K562 (cell line): ENCODE measurements around the gene ANO3. TPM values are rescaled to one million over a fixed set of nuclear protein-coding genes. Genes with fewer than 3 reads are reported as not detected.

Experiments
- ATAC-seq: fragments of 200-7000 bp; cut with Tn5 transposase; 3 replicates; pipeline ENCODE4 v1.9.1; 2020; ENCODE audit warnings: moderate library complexity
- BruUV-seq: library from RNA; stranded (reverse); fragments of 400-500 nt; replicated peaks from 2 replicates; lab custom pipeline; 2021; lab: Mats Ljungman, UMichigan
- CTCF ChIA-PET: fragments of 300-600 bp; formaldehyde crosslinking; extraction: SDS; loops from one replicate; lab custom pipeline; 2021; ENCODE audit warnings: low intra/inter-chr PET ratio; lab: Yijun Ruan, JAX
- POLR2A ChIA-PET: fragments of 300-600, 350-650 bp; sonication (Branson Sonifier 250); formaldehyde crosslinking; extraction: SDS; loops from one replicate; lab custom pipeline; 2021; ENCODE audit warnings: antibody characterized with exemption, inconsistent platforms; lab: Yijun Ruan, JAX
- DNase-seq, 4 experiments: peaks; one replicate each; pipeline versions ENCODE4 v3.0.0 to v3.0.0-alpha.2; 2011 to 2018; ENCODE audit warnings: low spot score in 3 of 4, mixed read lengths in 3 of 4; ENCODE audit errors: extremely low read depth in 1 of 4
- FAIRE-seq: peaks from 2 replicates; lab custom pipeline; 2011; peaks lifted over from hg19 to GRCh38; lab: Jason Lieb, UNC
- H2AFZ ChIP-seq: 2 replicates; pipeline ENCODE4 v1.6.0; 2011; ENCODE audit warnings: low read depth, low read length, control low read depth, inconsistent platforms
- H3K27ac ChIP-seq: fragments of 200-600 bp; 3 replicates; pipeline ENCODE4 v1.8.0; 2011; ENCODE audit warnings: low read depth, mild to moderate bottlenecking, control low read depth, inconsistent platforms, low read length, moderate library complexity, mixed read lengths; ENCODE audit errors: extremely low read depth
- H3K27me3 ChIP-seq, 2 experiments: fragments of 300-600 bp in 1 of 2; 2 replicates in 1 of 2; 3 replicates in 1 of 2; pipeline versions ENCODE4 v1.6.0 to v1.8.0; 2011; ENCODE audit warnings: inconsistent platforms in 2 of 2, low read length in 2 of 2, mild to moderate bottlenecking in 1 of 2, mixed read lengths in 1 of 2, moderate library complexity in 1 of 2; ENCODE audit not compliant: control insufficient read depth in 2 of 2, insufficient read depth in 2 of 2
- H3K36me3 ChIP-seq: fragments of 300-600 bp; 3 replicates; pipeline ENCODE4 v1.8.0; 2011; ENCODE audit warnings: mild to moderate bottlenecking, low read length, inconsistent platforms; ENCODE audit not compliant: control insufficient read depth, insufficient read depth
- H3K4me1 ChIP-seq, 2 experiments: fragments of 200-600 bp in 1 of 2; replicated peaks in 1 of 2; 2 replicates in 1 of 2; 3 replicates in 1 of 2; pipeline versions ENCODE4 v1.5.1 to v1.8.0; 2011; ENCODE audit warnings: inconsistent platforms in 2 of 2, low read length in 2 of 2, mild to moderate bottlenecking in 1 of 2, mixed read lengths in 1 of 2, moderate library complexity in 1 of 2; ENCODE audit not compliant: control insufficient read depth in 2 of 2, insufficient read depth in 2 of 2
- H3K4me2 ChIP-seq: 2 replicates; pipeline ENCODE4 v1.6.1; 2011; ENCODE audit warnings: low read length, control low read depth, inconsistent platforms, mixed read lengths; ENCODE audit not compliant: insufficient read depth
- H3K4me3 ChIP-seq: fragments of 200-600 bp; sonication (generic), shearing (Covaris generic); 2 replicates; pipeline ENCODE4 v1.5.1; 2016; ENCODE audit warnings: control low read depth, inconsistent platforms
- H3K79me2 ChIP-seq: fragments of 200-600 bp; 3 replicates; pipeline ENCODE4 v1.8.0; 2011; ENCODE audit warnings: low read length, inconsistent platforms; ENCODE audit not compliant: control insufficient read depth, insufficient read depth
- H3K9ac ChIP-seq, 2 experiments: 2 replicates each; pipeline versions ENCODE4 v1.6.0 to v1.6.1; 2011; ENCODE audit warnings: low read depth in 2 of 2, low read length in 2 of 2, control low read depth in 1 of 2, inconsistent platforms in 1 of 2, mild to moderate bottlenecking in 1 of 2, mixed read lengths in 1 of 2; ENCODE audit not compliant: insufficient read depth in 1 of 2
- H3K9me1 ChIP-seq: one replicate; pipeline ENCODE4 v1.6.0; 2011; ENCODE audit warnings: inconsistent platforms, mild to moderate bottlenecking, low read length, moderate library complexity; ENCODE audit not compliant: control insufficient read depth, insufficient read depth
- H3K9me3 ChIP-seq: replicated peaks from 2 replicates; pipeline ENCODE4 v1.5.1; 2011; ENCODE audit warnings: low read depth, low read length, inconsistent platforms; ENCODE audit not compliant: control insufficient read depth, insufficient read depth
- H4K20me1 ChIP-seq: replicated peaks from 2 replicates; pipeline ENCODE4 v1.6.1; 2011; ENCODE audit warnings: low read length, inconsistent platforms, mixed read lengths; ENCODE audit not compliant: control insufficient read depth, insufficient read depth
- ADNP ChIP-seq: fragments of 200-800 bp; sonication (Bioruptor generic); IDR thresholded peaks from 2 replicates; pipeline ENCODE4 v1.6.1; 2016; ENCODE audit warnings: missing genetic modification characterization, missing compliant biosample characterization
- CEBPG ChIP-seq, 3 experiments: fragments of 200-800 bp in 1 of 3; sonication (Bioruptor generic) in 1 of 3; sonication (generic) in 1 of 3; formaldehyde crosslinking in 1 of 3; IDR thresholded peaks in 2 of 3; conservative IDR thresholded peaks in 1 of 3; 2 replicates each; pipeline versions ENCODE4 v1.6.1 to v1.8.0; 2016 to 2022; ENCODE audit warnings: missing compliant biosample characterization in 2 of 3, missing genetic modification characterization in 2 of 3, mild to moderate bottlenecking in 1 of 3, missing genetic modification reagents in 1 of 3
- NFATC3 ChIP-seq: fragments of 450-650 bp; IDR thresholded peaks from 2 replicates; pipeline ENCODE4 v1.6.1; 2017; ENCODE audit warnings: mild to moderate bottlenecking
- NFRKB ChIP-seq: fragments of 450-650 bp; IDR thresholded peaks from 2 replicates; pipeline ENCODE4 v1.6.1; 2016; ENCODE audit warnings: low read depth
- PATZ1 ChIP-seq: fragments of 250-450 bp; sonication (Bioruptor Pico); IDR thresholded peaks from 2 replicates; pipeline ENCODE4 v1.5.0; 2020; ENCODE audit warnings: mild to moderate bottlenecking, borderline replicate concordance
- SMARCA4 ChIP-seq: fragments of 450-650 bp; IDR thresholded peaks from 2 replicates; pipeline ENCODE4 v1.6.1; 2016
- WGBS: fragments of 100-300 bp; shearing (Covaris generic); methylation state at CpG from one replicate; pipeline ENCODE4 v1.1.6; 2016; ENCODE audit warnings: low coverage, mixed read lengths; ENCODE audit not compliant: insufficient coverage; ENCODE audit errors: missing lambda C conversion rate; 5-methylcytosine and 5-hydroxymethylcytosine counted together
- in situ Hi-C: fragments of 300-500 bp; cut with MboI; formaldehyde crosslinking; loops from 4 replicates; pipeline ENCODE4 v1.15.0; 2018; ENCODE audit warnings: inconsistent platforms, mixed read lengths
- intact Hi-C: fragments of 100-400 bp; cut with micrococcal nuclease; formaldehyde crosslinking; loops from 2 replicates; pipeline ENCODE4 v1.14.2; 2022
- polyA plus RNA-seq, 8 experiments: library from polyadenylated mRNA; depleted of rRNA in 4 of 8; stranded (reverse) in 5 of 8; unstranded in 3 of 8; fragments of >200 nt; fragmentation: Nextera tagmentation in 2 of 8; fragmentation: Illumina TruSeq in 1 of 8; extraction: Ambion mirVana in 2 of 8; extraction: Trizol in 1 of 8; gene quantifications; 2 replicates each; pipeline versions ENCODE4 v1.2.1 to v1.2.3, GENCODE V29; 2011 to 2014; ENCODE audit warnings: inconsistent platforms in 1 of 8, missing spikeins in 1 of 8
- total RNA-seq, 7 experiments: library from RNA; depleted of rRNA in 6 of 7; stranded (reverse); fragments of >200 nt in 6 of 7; fragmentation: Illumina TruSeq in 2 of 7; extraction: Trizol in 2 of 7; gene quantifications; 2 replicates each; pipeline versions ENCODE4 v1.2.1 to v1.2.3, GENCODE V29; 2011 to 2021; ENCODE audit warnings: low replicate concordance in 1 of 7

ANO3 gene
- total and polyA plus RNA-seq, 9 of the 15 experiments (the other 6 are each of a cell fraction or from before 2014, with no cell fraction given), result 0.01 to 0.13 (median 0.04) TPM; not detected in 1

GRCh38 chr11:26583550-26583949, 251.6 kb downstream of the ANO3 start:
- TF ChIP-seq PATZ1 (no peak), ADNP (no peak), CEBPG (CRISPR knock-in tag; IDR thresholded peaks at IDR 0.05) (no peak), CEBPG (tag; conservative IDR thresholded peaks at IDR 0.05 in 1 of 2, IDR thresholded peaks at IDR 0.05 in 1 of 2) (peak in 1 of 2 experiments; percentile 29; a peak in 2 of 4 replicates), NFRKB (no peak), NFATC3 (no peak), SMARCA4 (no peak)
- no peaks in the 10 kb centered on the region for H3K79me2 ChIP-seq
- intact Hi-C loops, result no loop called here
- H3K27me3 ChIP-seq, result no peaks in the 10 kb centered on the region
- H3K36me3 ChIP-seq, result no peaks in the 10 kb centered on the region
- DNase-seq, result no peak
- no peaks in the 10 kb centered on the region for H4K20me1 ChIP-seq
- ChIA-PET CTCF (no interaction called here), POLR2A (no interaction called here)
- H2AFZ ChIP-seq, result no peak overlapping the region
- no peak overlapping the region for H3K4me2 ChIP-seq
- H3K4me1 ChIP-seq, result no peaks in the 10 kb centered on the region
- no peak for ATAC-seq
- no peak for FAIRE-seq
- in situ Hi-C loops, result no loop called here
- H3K9ac ChIP-seq, result no peak overlapping the region
- H3K9me1 ChIP-seq, result no peaks in the 10 kb centered on the region
- BruUV-seq, result no TSS peak
- H3K27ac ChIP-seq, result no peak overlapping the region
- H3K9me3 ChIP-seq, result no peaks in the 10 kb centered on the region
- no peak overlapping the region for H3K4me3 ChIP-seq
- WGBS, result 7% methylated on average over 3 of the region's 3 CpGs
